HepG2 (cell line): Measurements from ENCODE around the gene ATP7B. TPM values are rescaled to one million over a fixed set of nuclear protein-coding genes. Genes with fewer than 3 reads are reported as not detected.

Experiments
- ARNTL ChIP-seq: sonication (generic); formaldehyde crosslinking; IDR thresholded peaks from 2 replicates; pipeline ENCODE4 v1.4.0; 2020; ENCODE audit warnings: mild to moderate bottlenecking, missing genetic modification reagents
- DPF2 ChIP-seq: sonication (generic); formaldehyde crosslinking; IDR thresholded peaks from 2 replicates; pipeline ENCODE4 v1.4.0; 2020; ENCODE audit warnings: mild to moderate bottlenecking, low read depth, missing genetic modification reagents, borderline replicate concordance
- MAFG ChIP-seq: sonication (generic); formaldehyde crosslinking; IDR thresholded peaks from 2 replicates; pipeline ENCODE4 v1.5.1; 2020; ENCODE audit warnings: mild to moderate bottlenecking, missing genetic modification reagents
- MED1 ChIP-seq: sonication (generic); formaldehyde crosslinking; IDR thresholded peaks from 2 replicates; pipeline ENCODE4 v1.4.0; 2020; ENCODE audit warnings: missing genetic modification reagents
- MEIS1 ChIP-seq: sonication (generic); formaldehyde crosslinking; IDR thresholded peaks from 2 replicates; pipeline ENCODE4 v1.9.0; 2021; ENCODE audit warnings: mild to moderate bottlenecking, missing genetic modification reagents, moderate library complexity, borderline replicate concordance
- MTA3 ChIP-seq: sonication (generic); formaldehyde crosslinking; IDR thresholded peaks from 2 replicates; pipeline ENCODE4 v1.4.0; 2020; ENCODE audit warnings: missing genetic modification reagents
- PAX8 ChIP-seq: sonication (generic); formaldehyde crosslinking; IDR thresholded peaks from 2 replicates; pipeline ENCODE4 v1.8.0; 2022; ENCODE audit warnings: mild to moderate bottlenecking, missing genetic modification reagents, borderline replicate concordance
- SAFB2 ChIP-seq: sonication (generic); formaldehyde crosslinking; IDR thresholded peaks from 2 replicates; pipeline ENCODE4 v1.5.1; 2020; ENCODE audit warnings: missing genetic modification reagents, low read depth, mild to moderate bottlenecking, borderline replicate concordance
- SIN3A ChIP-seq: IDR thresholded peaks from 2 replicates; pipeline ENCODE4 v1.6.1; 2011; ENCODE audit warnings: low read depth, mild to moderate bottlenecking, control low read depth, low read length, borderline replicate concordance
- SRF ChIP-seq: IDR thresholded peaks from 2 replicates; pipeline ENCODE4 v1.6.1; 2011; ENCODE audit warnings: mild to moderate bottlenecking, low read depth, low read length, moderate library complexity
- TIGD3 ChIP-seq: sonication (generic); formaldehyde crosslinking; IDR thresholded peaks from 2 replicates; pipeline ENCODE4 v1.5.1; 2020; ENCODE audit warnings: mild to moderate bottlenecking, missing genetic modification reagents, borderline replicate concordance
- TRIM22 ChIP-seq: fragments of 450-650 bp; IDR thresholded peaks from 2 replicates; pipeline ENCODE4 v1.6.1; 2017
- WIZ ChIP-seq: sonication (generic); formaldehyde crosslinking; IDR thresholded peaks from 2 replicates; pipeline ENCODE4 v1.5.1; 2020; ENCODE audit warnings: mild to moderate bottlenecking, missing genetic modification reagents
- YY1 ChIP-seq: IDR thresholded peaks from 2 replicates; pipeline ENCODE4 v1.6.1; 2011; ENCODE audit warnings: low read length, low read depth, moderate library complexity, mild to moderate bottlenecking; ENCODE audit not compliant: insufficient read depth, insufficient replicate concordance
- ZNF12 ChIP-seq: sonication (generic); formaldehyde crosslinking; IDR thresholded peaks from 2 replicates; pipeline ENCODE4 v1.5.0; 2020; ENCODE audit warnings: missing genetic modification reagents
- ZNF264 ChIP-seq: sonication (generic); formaldehyde crosslinking; IDR thresholded peaks from 2 replicates; pipeline ENCODE4 v1.4.0; 2020; ENCODE audit warnings: missing genetic modification reagents
- ZNF547 ChIP-seq: sonication (generic); formaldehyde crosslinking; IDR thresholded peaks from 2 replicates; pipeline ENCODE4 v1.5.1; 2020; ENCODE audit warnings: mild to moderate bottlenecking, missing genetic modification reagents
- ZNF816 ChIP-seq: sonication (generic); formaldehyde crosslinking; IDR thresholded peaks from 2 replicates; pipeline ENCODE4 v1.8.0; 2022; ENCODE audit warnings: missing genetic modification reagents, mild to moderate bottlenecking, borderline replicate concordance
- ZZZ3 ChIP-seq: sonication (generic); formaldehyde crosslinking; IDR thresholded peaks from 2 replicates; pipeline ENCODE4 v1.4.0; 2020; ENCODE audit warnings: missing genetic modification reagents, mild to moderate bottlenecking, borderline replicate concordance
- polyA plus RNA-seq, 8 experiments: library from polyadenylated mRNA; depleted of rRNA in 3 of 8; stranded (reverse) in 7 of 8; unstranded in 1 of 8; fragments of >200 nt; fragmentation: Illumina TruSeq in 4 of 8; extraction: Trizol in 4 of 8; gene quantifications; 2 replicates each; pipeline versions ENCODE4 v1.2.1 to v1.2.3, GENCODE V29; 2011 to 2016; ENCODE audit warnings: low read depth in 4 of 8, missing spikeins in 1 of 8, mixed read lengths in 1 of 8; ENCODE audit not compliant: insufficient read depth in 1 of 8
- total RNA-seq, 5 experiments: library from RNA; depleted of rRNA; stranded (reverse); fragments of >200 nt; fragmentation: Illumina TruSeq; extraction: Trizol; gene quantifications; 2 replicates each; pipeline ENCODE4 v1.2.3, GENCODE V29; 2016; ENCODE audit warnings: low read depth in 1 of 5
- TF ChIP-seq, protein P1 (sequence below): sonication (generic); formaldehyde crosslinking; IDR thresholded peaks from 2 replicates; pipeline ENCODE4 v1.9.0; 2021; ENCODE audit warnings: missing genetic modification reagents, borderline replicate concordance
- TF ChIP-seq, protein P2 (sequence below): sonication (generic); formaldehyde crosslinking; IDR thresholded peaks from 2 replicates; pipeline ENCODE4 v1.4.0; 2020; ENCODE audit warnings: mild to moderate bottlenecking, missing genetic modification reagents
- TF ChIP-seq, protein P3 (sequence below): sonication (generic); formaldehyde crosslinking; IDR thresholded peaks from 2 replicates; pipeline ENCODE4 v1.4.0; 2020; ENCODE audit warnings: missing genetic modification reagents, borderline replicate concordance

Gene ATP7B
- total and polyA plus RNA-seq, 2 of the 13 experiments (the other 11 are each of a cell fraction or from before 2014, with no cell fraction given) = 31.8 to 57.4 TPM

- no peak for TF ChIP-seq MTA3 (CRISPR knock-in tag)
- no peak for TF ChIP-seq TRIM22
- TF ChIP-seq ARNTL (CRISPR knock-in tag) = no peak
- TF ChIP-seq, protein P1, sequence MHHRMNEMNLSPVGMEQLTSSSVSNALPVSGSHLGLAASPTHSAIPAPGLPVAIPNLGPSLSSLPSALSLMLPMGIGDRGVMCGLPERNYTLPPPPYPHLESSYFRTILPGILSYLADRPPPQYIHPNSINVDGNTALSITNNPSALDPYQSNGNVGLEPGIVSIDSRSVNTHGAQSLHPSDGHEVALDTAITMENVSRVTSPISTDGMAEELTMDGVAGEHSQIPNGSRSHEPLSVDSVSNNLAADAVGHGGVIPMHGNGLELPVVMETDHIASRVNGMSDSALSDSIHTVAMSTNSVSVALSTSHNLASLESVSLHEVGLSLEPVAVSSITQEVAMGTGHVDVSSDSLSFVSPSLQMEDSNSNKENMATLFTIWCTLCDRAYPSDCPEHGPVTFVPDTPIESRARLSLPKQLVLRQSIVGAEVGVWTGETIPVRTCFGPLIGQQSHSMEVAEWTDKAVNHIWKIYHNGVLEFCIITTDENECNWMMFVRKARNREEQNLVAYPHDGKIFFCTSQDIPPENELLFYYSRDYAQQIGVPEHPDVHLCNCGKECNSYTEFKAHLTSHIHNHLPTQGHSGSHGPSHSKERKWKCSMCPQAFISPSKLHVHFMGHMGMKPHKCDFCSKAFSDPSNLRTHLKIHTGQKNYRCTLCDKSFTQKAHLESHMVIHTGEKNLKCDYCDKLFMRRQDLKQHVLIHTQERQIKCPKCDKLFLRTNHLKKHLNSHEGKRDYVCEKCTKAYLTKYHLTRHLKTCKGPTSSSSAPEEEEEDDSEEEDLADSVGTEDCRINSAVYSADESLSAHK (CRISPR knock-in tag) = no peak
- TF ChIP-seq ZNF816 (CRISPR knock-in tag) = no peak
- TF ChIP-seq SIN3A = no peak
- TF ChIP-seq MED1 = peak; percentile 49
- TF ChIP-seq DPF2 (CRISPR knock-in tag) = no peak
- TF ChIP-seq TIGD3 (CRISPR knock-in tag) = no peak
- TF ChIP-seq MEIS1 (CRISPR knock-in tag) = no peak
- TF ChIP-seq SAFB2 = no peak
- no peak for TF ChIP-seq YY1
- TF ChIP-seq WIZ = no peak
- TF ChIP-seq ZNF264 (CRISPR knock-in tag) = no peak
- no peak for TF ChIP-seq ZNF12 (CRISPR knock-in tag)
- no peak for TF ChIP-seq MAFG
- TF ChIP-seq, protein P2, sequence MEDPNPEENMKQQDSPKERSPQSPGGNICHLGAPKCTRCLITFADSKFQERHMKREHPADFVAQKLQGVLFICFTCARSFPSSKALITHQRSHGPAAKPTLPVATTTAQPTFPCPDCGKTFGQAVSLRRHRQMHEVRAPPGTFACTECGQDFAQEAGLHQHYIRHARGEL (CRISPR knock-in tag) = no peak
- TF ChIP-seq ZZZ3 = no peak
- TF ChIP-seq SRF = no peak
- no peak for TF ChIP-seq PAX8 (CRISPR knock-in tag)
- TF ChIP-seq, protein P3, sequence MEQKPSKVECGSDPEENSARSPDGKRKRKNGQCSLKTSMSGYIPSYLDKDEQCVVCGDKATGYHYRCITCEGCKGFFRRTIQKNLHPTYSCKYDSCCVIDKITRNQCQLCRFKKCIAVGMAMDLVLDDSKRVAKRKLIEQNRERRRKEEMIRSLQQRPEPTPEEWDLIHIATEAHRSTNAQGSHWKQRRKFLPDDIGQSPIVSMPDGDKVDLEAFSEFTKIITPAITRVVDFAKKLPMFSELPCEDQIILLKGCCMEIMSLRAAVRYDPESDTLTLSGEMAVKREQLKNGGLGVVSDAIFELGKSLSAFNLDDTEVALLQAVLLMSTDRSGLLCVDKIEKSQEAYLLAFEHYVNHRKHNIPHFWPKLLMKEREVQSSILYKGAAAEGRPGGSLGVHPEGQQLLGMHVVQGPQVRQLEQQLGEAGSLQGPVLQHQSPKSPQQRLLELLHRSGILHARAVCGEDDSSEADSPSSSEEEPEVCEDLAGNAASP (CRISPR knock-in tag) = no peak
- no peak for TF ChIP-seq ZNF547 (CRISPR knock-in tag)
These were observed 39.5 kb downstream of the ATP7B start (continued) for GRCh38 chr13:51971520-51972426.
